A549 (cell line): Measurements from ENCODE around the gene MED23. TPM values are rescaled to one million over a fixed set of nuclear protein-coding genes. Genes with fewer than 3 reads are reported as not detected.

Experiments used
- ATAC-seq, 2 experiments: fragments of 200-7000 bp in 1 of 2; fragments of >200 bp in 1 of 2; cut with Nextera tagmentation in 1 of 2; cut with Tn5 transposase in 1 of 2; 3 replicates each; pipeline versions ENCODE4 v1.8.0 to v1.9.1; 2018 to 2020; ENCODE audit warnings: mild to moderate bottlenecking in 1 of 2, moderate library complexity in 1 of 2
- CTCF ChIA-PET: fragments of 300-600 bp; sonication (Branson Sonifier 250); formaldehyde crosslinking; extraction: SDS; loops from one replicate; lab custom pipeline; 2021; ENCODE audit warnings: antibody characterized with exemption, inconsistent platforms; lab: Yijun Ruan, JAX
- POLR2A ChIA-PET: fragments of 350-600 bp; formaldehyde crosslinking; extraction: SDS; loops from one replicate; lab custom pipeline; 2021; ENCODE audit warnings: antibody characterized with exemption, inconsistent platforms; lab: Yijun Ruan, JAX
- DNase-seq, 2 experiments: peaks; one replicate each; pipeline versions ENCODE4 v3.0.0 to v3.0.0-alpha.2; 2011 to 2016; ENCODE audit warnings: low read depth in 1 of 2, low spot score in 1 of 2
- FAIRE-seq: peaks from 2 replicates; lab custom pipeline; 2011; peaks lifted over from hg19 to GRCh38; lab: Jason Lieb, UNC
- H3K27ac ChIP-seq, 2 experiments: fragments of >200 bp; sonication (Bioruptor Twin); formaldehyde crosslinking; 3 replicates each; pipeline ENCODE4 v1.5.1; 2016 to 2017
- H3K4me1 ChIP-seq: fragments of >200 bp; sonication (Bioruptor Twin); formaldehyde crosslinking; 3 replicates; pipeline ENCODE4 v1.6.1; 2016
- H3K4me2 ChIP-seq: fragments of >200 bp; sonication (Bioruptor Twin); formaldehyde crosslinking; 3 replicates; pipeline ENCODE4 v1.6.1; 2016
- H3K4me3 ChIP-seq: fragments of >200 bp; sonication (Bioruptor Twin); formaldehyde crosslinking; 3 replicates; pipeline ENCODE4 v1.5.1; 2016
- H3K9me3 ChIP-seq: fragments of >200 bp; sonication (Bioruptor Twin); formaldehyde crosslinking; 3 replicates; pipeline ENCODE4 v1.6.1; 2016
- CBX2 ChIP-seq: fragments of 200-600 bp; sonication (generic); IDR thresholded peaks from 2 replicates; pipeline ENCODE4 v1.6.1; 2016; ENCODE audit warnings: low read depth, mild to moderate bottlenecking, borderline replicate concordance
- CEBPB ChIP-seq, 2 experiments: fragments of >200 bp in 1 of 2; sonication (Bioruptor Twin) in 1 of 2; formaldehyde crosslinking in 1 of 2; IDR thresholded peaks; 2 replicates each; pipeline ENCODE4 v1.6.1; 2012 to 2016
- CTCF ChIP-seq: fragments of >200 bp; sonication (Bioruptor Twin); formaldehyde crosslinking; IDR thresholded peaks from 3 replicates; pipeline ENCODE4 v1.5.1; 2016
- E2F6 ChIP-seq: IDR thresholded peaks from 2 replicates; pipeline ENCODE4 v1.6.1; 2012; ENCODE audit warnings: low read depth, borderline replicate concordance
- ELK1 ChIP-seq: fragments of 150-350 bp; IDR thresholded peaks from 2 replicates; pipeline ENCODE4 v1.6.1; 2014; ENCODE audit warnings: low read depth, mild to moderate bottlenecking, low read length
- GATA3 ChIP-seq: IDR thresholded peaks from 2 replicates; pipeline ENCODE4 v1.6.1; 2012; ENCODE audit warnings: borderline replicate concordance
- HOXB13 ChIP-seq: fragments of 250-450 bp; sonication (Bioruptor Pico); IDR thresholded peaks from 2 replicates; pipeline ENCODE4 v1.5.0; 2020; ENCODE audit warnings: low read depth, mild to moderate bottlenecking, moderate library complexity
- JUN ChIP-seq, 2 experiments: fragments of >200 bp; sonication (Bioruptor Twin); formaldehyde crosslinking; IDR thresholded peaks; 2 replicates in 1 of 2; 3 replicates in 1 of 2; pipeline ENCODE4 v1.6.1; 2016 to 2017
- NFE2L2 ChIP-seq: fragments of 150-350 bp; conservative IDR thresholded peaks from 2 replicates; pipeline ENCODE4 v1.6.1; 2014; ENCODE audit warnings: low read length
- NPAS2 ChIP-seq: fragments of 250-450 bp; sonication (Bioruptor Pico); IDR thresholded peaks from 2 replicates; pipeline ENCODE4 v1.8.0; 2022; ENCODE audit warnings: mild to moderate bottlenecking, moderate library complexity, borderline replicate concordance
- POLR2A ChIP-seq: IDR thresholded peaks from 2 replicates; pipeline ENCODE4 v1.6.1; 2012; ENCODE audit warnings: mild to moderate bottlenecking, low read length
- RFX5 ChIP-seq: fragments of 450-650 bp; IDR thresholded peaks from 2 replicates; pipeline ENCODE4 v1.7.1; 2014; ENCODE audit warnings: antibody characterized with exemption, mild to moderate bottlenecking, moderate library complexity
- SREBF2 ChIP-seq: fragments of 450-650 bp; IDR thresholded peaks from 2 replicates; pipeline ENCODE4 v1.6.1; 2014; ENCODE audit warnings: mild to moderate bottlenecking, moderate library complexity
- USF2 ChIP-seq: fragments of 450-650 bp; IDR thresholded peaks from 2 replicates; pipeline ENCODE4 v1.6.1; 2014; ENCODE audit warnings: antibody characterized with exemption
- ZNF302 ChIP-seq: fragments of 250-450 bp; sonication (Bioruptor Pico); IDR thresholded peaks from 2 replicates; pipeline ENCODE4 v1.9.0; 2021; ENCODE audit warnings: inconsistent platforms, mild to moderate bottlenecking, moderate library complexity
- WGBS: methylation state at CpG from one replicate; pipeline ENCODE4 v1.1.6; 2017; ENCODE audit errors: missing lambda C conversion rate; 5-methylcytosine and 5-hydroxymethylcytosine counted together
- polyA plus RNA-seq, 4 experiments: library from polyadenylated mRNA; depleted of rRNA in 3 of 4; stranded (reverse); fragments of >200 nt; fragmentation: RNase III in 1 of 4; extraction: RNeasy Plus Mini Kit Qiagen cat#74134 plus additional on column Dnase treatment in 1 of 4; gene quantifications; 2 replicates in 3 of 4; 3 replicates in 1 of 4; pipeline ENCODE4 v1.2.3, GENCODE V29; 2011 to 2017
- small RNA-seq, 6 experiments: library from RNA; depleted of rRNA; stranded (forward); fragments of <200 nt; gene quantifications; one replicate each; pipeline ENCODE3, GENCODE V24; 2012

The MED23 gene
- polyA plus RNA-seq, 2 of the 4 experiments (the other 2 are of a cell fraction), result 7.6 to 23.1 TPM

- Histone ChIP-seq H3K27ac (no peak overlapping the region), H3K9me3 (no peaks in the 10 kb centered on the region), H3K4me2 (no peak overlapping the region), H3K4me1 (no peaks in the 10 kb centered on the region), H3K4me3 (no peak overlapping the region)
- POLR2A ChIA-PET, result no interaction called here
- CTCF ChIA-PET, result interaction anchor here (0.6 kb wide), 1 partner anchor 9 kb away, joined by 3 read pairs; no protein-coding TSS in a partner anchor
- DNase-seq (no peak), FAIRE-seq (no peak), ATAC-seq (no peak)
- TF ChIP-seq ZNF302 (no peak), ELK1 (no peak), RFX5 (no peak), HOXB13 (no peak), NPAS2 (CRISPR knock-in tag) (no peak), E2F6 (no peak), GATA3 (no peak), SREBF2 (no peak), JUN (IDR thresholded peaks at IDR 0.05) (no peak), POLR2A (no peak), CBX2 (no peak)
- WGBS, result 76% methylated on average over 25 of the region's 25 CpGs
Observed at GRCh38 chr6:131524695-131525336, 103.2 kb downstream of the MED23 start.

GRCh38 chr6:131523988-131524673 lies 103.9 kb downstream of the MED23 start:
- 100% methylated on average over 1 of the region's 1 CpG for WGBS
- CTCF ChIA-PET, result no interaction called here
- POLR2A ChIA-PET, result no interaction called here
- ATAC-seq (no peak), FAIRE-seq (no peak), DNase-seq (no peak)
- H3K4me2 ChIP-seq, result no peak overlapping the region
- H3K27ac ChIP-seq, result no peak overlapping the region
- H3K4me1 ChIP-seq, result no peaks in the 10 kb centered on the region
- no peak overlapping the region for H3K4me3 ChIP-seq
- no peaks in the 10 kb centered on the region for H3K9me3 ChIP-seq
- TF ChIP-seq CTCF, result no peak
- no peak for TF ChIP-seq USF2
- TF ChIP-seq NFE2L2, result no peak
- no peak for TF ChIP-seq CEBPB (IDR thresholded peaks at IDR 0.05)
- TF ChIP-seq, all 56 proteins: peak for 0

Small RNAs within 50 kb of the gene (small RNA-seq; reads per million reads assigned to genes)
- 0 reads per million in 6 experiments for gene RNU4-18P

Other genes starting within 250 kb of the MED23 start
- gene ARG1, start 55.0 kb downstream of the MED23 start, polyA plus RNA-seq (2011; rRNA removed), result not detected in 2 replicates
- gene ARG1, start 55.0 kb downstream of the MED23 start, polyA plus RNA-seq (2017; fragmentation: RNase III; extraction: RNeasy Plus Mini Kit Qiagen cat#74134 plus additional on column Dnase treatment), result not detected in 3 replicates
- 0.05 TPM in 1 of 2 replicates, not detected in the other for gene ENPP3, start 9.1 kb upstream of the MED23 start, polyA plus RNA-seq (2011; rRNA removed)
- gene ENPP3, start 9.1 kb upstream of the MED23 start, polyA plus RNA-seq (2017; fragmentation: RNase III; extraction: RNeasy Plus Mini Kit Qiagen cat#74134 plus additional on column Dnase treatment), result not detected in 3 replicates
- gene OR2A4, start 73.2 kb upstream of the MED23 start, polyA plus RNA-seq (2011; rRNA removed), result not detected in 2 replicates
- gene OR2A4, start 73.2 kb upstream of the MED23 start, polyA plus RNA-seq (2017; fragmentation: RNase III; extraction: RNeasy Plus Mini Kit Qiagen cat#74134 plus additional on column Dnase treatment), result not detected in 3 replicates
- not detected in 2 replicates for gene CTAGE9, start 82.8 kb upstream of the MED23 start, polyA plus RNA-seq (2011; rRNA removed)
- not detected in 3 replicates for gene CTAGE9, start 82.8 kb upstream of the MED23 start, polyA plus RNA-seq (2017; fragmentation: RNase III; extraction: RNeasy Plus Mini Kit Qiagen cat#74134 plus additional on column Dnase treatment)
- gene ENPP1, start 179.8 kb upstream of the MED23 start, polyA plus RNA-seq (2011; rRNA removed), result 5.3 and 5.6 TPM in 2 replicates
- 0.91 to 1.1 TPM (median 0.97 TPM) in 3 replicates for gene ENPP1, start 179.8 kb upstream of the MED23 start, polyA plus RNA-seq (2017; fragmentation: RNase III; extraction: RNeasy Plus Mini Kit Qiagen cat#74134 plus additional on column Dnase treatment)